HG03575 (cell line): ENCODE measurements around the gene LGI1.

Source experiments
- ATAC-seq: cut with Tn5 transposase; IDR thresholded peaks from one replicate; pipeline ENCODE4 v1.9.1; 2021; ENCODE audit not compliant: unreplicated experiment, insufficient number of reproducible peaks, low FRiP score; ENCODE audit errors: extremely low read depth

The LGI1 gene

DNA sequence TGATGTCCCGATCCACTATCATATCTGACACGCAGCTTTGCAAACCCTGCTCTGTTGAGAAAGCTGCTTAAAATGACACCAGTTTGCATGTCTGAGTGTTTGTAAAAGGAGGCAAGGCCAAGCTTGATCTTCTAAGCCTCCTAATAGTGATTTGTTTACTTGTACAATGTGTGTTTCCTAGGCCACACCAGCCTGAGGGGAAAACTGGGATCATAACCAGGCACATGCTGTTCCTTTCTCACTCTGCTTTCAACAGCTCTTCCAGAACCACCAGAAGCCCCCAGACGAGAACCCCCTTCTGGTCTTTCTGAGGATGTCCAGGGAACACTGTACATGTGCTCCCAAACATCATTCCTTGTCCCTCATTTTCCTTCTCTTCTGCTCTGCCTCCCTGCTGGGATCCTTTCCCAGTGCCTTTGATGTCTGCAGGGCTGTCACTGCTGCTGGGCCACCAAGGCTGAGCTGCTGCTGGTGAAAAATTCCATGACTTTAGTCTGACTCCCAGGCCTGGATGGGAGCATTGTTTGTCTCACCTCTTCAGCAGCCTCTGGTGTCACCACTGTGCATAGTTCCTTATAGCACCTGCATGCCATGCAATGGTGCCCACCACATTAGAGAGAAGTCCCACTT is 4.0 kb upstream of the LGI1 start:
- no peak for ATAC-seq

DNA sequence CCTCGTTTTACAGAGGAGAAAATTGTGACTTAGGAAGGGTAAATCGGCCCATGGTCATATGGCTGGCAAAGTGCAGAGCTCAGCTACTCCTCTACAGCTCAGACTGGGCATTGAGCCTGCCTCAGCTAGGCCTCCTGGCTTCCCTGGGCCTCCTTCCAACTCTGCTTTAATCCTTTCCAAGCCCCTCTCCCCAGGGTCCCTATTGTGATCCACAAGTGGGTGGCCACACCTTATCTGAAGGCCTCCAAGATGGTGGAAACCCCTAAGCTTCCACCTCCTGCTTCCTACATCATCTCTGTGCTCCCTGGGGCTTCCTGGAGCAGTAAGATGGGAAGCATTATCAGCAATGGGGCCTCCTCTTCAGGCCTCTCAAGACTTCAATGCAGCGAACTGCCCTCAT is 3.0 kb upstream of the LGI1 start:
- ATAC-seq: no peak

DNA sequence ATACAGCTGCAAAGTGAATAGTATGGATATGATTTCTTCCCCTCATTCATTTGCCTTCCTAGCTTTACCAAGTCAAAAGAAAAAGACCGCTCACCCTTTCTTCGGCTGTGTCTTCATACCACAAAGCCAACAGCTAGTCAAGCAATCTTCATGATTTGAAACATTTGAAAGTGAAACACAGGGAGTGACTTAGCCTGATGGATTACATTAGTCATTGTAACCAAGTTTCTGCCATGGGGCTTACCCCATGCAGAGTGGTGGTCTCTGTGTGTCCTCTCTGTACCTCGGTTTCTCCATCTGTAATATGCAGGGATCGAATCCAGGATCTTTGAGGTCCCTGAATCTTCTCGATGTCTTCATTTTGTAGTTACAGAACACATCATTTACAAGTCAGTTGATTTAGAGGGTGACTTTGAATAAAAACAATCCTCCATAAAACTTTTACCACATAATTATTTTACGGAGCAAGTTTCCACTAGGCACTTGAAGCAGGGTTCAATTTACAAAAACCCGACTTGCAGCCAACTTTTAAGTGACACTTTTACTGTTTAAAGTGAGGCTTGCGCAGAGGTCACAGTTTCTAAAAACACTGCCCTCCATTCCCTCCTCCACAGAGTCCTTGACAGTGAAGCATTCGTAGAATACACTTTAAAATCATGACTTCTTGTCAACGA is 2.2 kb upstream of the LGI1 start:
- no peak for ATAC-seq

DNA sequence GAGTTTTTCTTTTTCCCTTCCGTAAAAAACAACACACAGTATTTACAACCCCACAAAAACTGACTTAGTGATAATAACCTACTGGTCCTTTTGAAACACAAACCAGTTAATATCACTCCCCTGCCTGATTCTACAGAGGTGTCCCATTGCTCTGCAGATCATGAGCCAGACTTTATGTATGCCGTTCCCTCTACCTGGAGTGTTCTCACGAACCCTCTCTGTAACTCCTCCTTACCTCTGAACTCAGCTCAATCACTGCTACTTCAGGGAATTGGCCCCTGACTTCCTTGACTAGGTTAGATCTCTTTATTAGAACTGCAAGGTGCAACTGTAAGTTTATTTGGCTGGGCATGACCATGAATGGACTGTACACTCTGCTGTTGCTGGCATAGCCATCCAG is 1.6 kb upstream of the LGI1 start:
- no peak for ATAC-seq

DNA sequence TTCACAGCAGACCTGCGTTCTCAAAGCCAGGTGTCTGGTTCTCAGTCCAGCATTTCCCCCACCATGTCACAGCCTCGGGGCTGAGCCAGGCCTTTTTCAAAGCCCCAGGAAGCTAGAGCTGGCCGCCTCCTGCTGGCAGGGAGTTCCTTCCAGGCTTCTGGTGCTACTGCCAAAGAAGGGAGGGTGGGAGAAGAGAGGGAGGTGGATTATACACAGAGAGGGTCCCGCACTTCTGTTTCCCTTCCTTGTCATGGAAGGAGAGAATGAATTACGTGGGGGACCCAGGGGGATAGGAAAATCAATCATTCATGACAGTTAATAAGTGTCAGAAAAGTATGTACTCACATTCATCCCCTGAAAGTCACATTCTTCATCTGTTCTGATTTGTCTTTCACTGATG is 600 bp upstream of the LGI1 start:
- no peak for ATAC-seq

DNA sequence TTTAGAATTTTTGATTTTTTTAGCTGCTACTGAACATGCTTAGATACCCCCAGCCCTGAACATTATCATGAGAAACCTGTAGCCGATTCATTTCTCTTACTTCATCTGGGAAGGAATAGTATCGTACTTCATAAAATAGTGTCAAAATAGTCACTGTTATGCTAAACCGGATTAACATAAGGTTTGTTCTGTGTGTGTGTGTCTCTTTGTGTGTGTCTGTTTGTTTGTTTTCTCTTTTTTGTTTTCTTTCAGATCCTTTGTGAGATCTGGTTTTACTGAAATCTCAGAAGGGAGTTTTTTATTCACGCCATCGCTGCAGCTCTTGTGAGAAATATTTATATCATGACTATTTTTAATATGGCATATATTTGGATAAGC is 761 bp downstream of the LGI1 start:
- no peak for ATAC-seq

DNA sequence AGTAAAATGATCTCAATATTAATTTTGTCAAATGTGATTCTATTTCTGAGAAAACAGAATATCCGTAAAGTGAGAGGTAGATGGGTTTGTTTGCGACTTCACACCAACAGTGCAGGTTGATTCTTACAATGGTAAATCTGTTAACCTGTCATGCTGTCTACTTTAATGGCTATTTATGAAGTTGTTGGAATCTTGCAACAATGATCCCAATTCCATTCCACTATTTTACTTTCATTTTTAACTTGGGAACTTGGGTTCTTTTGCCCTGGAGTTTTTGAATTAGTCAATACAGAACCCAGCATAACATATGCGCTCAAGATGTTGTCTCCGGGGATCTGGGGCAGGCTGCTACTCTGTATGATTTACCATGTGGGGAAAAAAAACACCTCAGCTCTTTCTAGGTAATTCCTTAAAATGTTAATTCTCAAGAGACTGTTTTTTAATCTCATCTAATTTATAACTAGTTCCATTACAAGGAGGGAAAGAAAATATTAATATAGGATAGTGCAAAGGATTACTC is 1.2 kb downstream of the LGI1 start:
- no peak for ATAC-seq

DNA sequence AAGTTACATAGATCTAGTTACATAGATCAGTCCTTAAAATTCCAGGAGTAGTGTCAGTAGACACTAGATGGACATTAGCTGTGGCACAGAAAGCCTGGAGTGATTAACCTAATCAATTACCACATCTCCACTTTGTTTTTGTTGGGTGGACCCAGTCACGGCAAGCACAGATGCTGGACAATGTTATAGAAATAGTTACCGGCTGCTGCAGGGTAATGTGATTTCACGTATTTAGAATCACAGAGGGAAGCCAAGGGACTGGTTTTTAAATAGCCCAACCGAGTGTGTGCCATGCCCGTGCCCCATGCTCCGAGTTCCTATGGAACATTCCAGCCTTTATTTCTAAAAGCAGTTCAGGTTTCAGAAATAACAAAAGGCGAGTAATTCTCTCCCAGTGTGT is 2.8 kb downstream of the LGI1 start:
- no peak for ATAC-seq

DNA sequence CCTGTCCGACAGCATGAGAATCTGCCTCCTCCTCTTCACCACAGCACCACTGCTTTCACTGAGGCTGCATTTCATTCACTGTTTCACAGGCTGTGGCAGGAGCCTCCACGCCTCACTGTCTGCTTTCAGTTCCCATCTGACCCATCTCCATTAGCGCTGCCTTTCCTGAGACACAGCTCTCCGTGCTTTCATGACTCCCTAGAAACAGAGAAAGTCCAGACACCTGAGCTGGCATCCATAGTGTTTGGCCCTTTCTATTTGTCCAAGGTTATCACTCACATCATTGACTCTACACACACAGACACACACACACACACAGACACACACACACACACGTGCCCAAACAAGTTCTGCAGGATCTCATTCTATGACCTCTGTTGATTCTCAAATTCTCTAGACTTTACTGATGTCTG is 5.2 kb downstream of the LGI1 start:
- no peak for ATAC-seq

DNA sequence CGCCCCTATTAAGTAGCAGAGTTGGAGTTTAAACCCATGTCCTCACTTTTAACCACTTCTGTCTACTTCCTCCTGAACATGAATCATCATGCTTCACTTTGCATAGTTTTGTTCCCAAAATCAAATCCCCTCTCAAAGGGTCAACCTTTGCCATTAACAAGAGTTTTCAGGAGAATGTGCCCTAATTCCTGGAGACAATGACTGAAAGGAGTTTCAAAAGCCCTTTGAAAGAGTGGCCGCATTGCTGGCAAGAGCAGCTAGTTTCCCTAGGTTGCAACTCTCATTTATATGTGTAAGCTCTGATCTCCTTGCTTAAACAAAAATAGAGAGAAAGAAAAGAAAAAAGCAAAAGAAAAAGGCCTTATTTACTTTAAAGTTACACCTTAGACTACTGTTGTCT is 9.2 kb downstream of the LGI1 start:
- no peak for ATAC-seq

DNA sequence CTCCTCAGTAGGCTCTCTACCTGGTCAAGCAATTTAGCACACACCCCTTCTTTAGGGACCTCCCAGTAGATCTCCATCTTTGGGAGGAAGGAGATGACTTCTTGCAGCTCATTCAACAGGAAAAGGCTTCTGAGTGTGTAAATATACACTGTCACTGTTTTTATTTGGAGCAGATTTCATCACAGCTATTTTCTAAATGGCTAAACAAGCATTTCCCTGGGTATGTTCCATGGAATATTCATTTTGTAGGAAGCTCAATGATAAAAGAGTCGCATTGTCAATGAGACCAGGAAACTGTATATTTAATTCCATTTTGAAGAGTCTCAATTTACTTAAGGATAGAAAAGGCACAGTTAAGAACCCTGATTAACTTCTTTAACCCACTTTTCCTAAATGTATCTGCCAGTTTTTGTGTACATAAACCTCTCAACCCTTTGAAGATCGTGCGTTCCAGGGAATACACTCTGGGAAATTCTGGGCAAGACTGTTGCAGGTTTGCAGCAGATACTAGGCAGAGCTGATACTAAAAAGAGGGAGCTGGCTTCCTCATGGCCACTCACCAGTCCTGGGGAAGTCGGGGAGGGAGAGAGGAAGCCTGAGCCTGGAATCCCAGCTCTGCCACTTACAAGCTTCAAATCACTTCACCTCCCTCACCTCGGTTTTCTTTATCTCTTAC is 10.1 kb downstream of the LGI1 start:
- ATAC-seq: no peak

DNA sequence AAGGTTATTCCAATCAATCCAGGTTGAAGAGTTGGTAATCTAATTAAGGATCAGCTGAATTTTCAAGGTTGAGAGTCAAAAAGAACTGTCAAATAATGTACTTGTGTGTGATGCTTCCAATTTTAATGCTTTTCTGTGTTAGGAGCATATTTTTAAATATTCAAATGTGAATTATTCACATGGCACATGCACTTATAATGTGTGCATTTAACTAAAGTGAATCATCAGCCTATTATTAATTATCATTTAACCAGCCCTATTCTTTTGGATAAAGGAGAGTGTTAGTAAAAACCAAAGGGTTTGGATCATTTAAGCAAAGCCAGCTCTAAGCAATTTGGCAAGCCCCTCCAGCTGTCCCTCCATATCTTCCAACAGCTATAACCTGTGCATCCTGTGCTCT is 11.2 kb downstream of the LGI1 start:
- no peak for ATAC-seq

DNA sequence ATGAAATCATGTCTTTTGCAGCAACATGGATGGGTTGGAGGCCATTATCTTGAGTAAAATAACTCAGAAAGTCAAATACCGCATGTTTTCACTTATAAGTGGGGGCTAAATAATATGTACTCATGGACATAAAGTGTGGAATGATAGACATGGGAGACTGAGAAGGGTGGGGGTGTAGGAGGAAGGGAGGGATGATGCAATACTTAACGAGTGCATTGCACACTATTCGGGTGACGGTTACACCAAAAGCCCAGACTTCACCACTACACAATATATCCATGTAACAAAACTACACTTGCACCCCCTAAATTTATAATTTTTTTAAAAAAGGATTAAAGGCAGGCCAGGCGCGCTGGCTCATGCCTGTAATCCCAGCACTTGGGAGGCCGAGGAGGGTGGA is 13.6 kb downstream of the LGI1 start:
- ATAC-seq: no peak

DNA sequence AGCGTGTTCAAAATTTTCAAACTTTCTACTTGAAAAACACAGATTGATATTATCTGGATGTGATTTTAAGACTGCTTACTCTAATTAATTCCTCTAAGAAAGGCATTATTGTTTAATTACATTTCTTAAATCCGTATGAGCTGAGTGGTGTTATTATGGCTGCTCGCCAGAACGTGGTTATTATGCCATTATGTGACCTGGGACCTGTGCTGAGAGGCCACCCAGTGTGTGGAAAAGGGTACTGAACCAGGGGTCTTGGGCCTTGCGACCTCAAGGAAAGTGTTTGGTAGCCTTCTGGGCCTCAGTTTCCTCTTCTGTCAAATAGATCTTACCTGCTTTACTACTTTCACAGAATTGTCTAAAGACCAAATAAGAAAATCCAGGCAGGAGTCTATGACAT is 15.4 kb downstream of the LGI1 start:
- no peak for ATAC-seq

DNA sequence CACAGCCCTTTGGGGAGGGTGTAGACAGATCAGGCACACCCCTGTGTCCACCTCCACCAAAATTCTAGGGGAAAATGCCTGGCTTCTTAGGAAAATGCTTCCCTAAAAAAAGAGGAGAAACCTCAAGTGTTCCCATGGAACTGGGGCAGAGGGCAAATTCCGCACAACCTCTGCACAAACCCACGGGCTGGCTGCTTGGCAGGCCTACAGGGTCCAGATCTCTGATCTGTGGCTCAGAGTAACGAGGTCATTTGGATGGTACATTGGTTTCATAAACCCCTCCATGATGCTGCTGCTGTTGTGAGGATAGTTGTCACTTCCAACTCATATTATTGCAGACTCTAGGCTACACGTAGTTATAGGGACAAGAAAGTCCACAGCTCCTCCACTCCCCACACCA is 16.0 kb downstream of the LGI1 start:
- ATAC-seq: no peak

DNA sequence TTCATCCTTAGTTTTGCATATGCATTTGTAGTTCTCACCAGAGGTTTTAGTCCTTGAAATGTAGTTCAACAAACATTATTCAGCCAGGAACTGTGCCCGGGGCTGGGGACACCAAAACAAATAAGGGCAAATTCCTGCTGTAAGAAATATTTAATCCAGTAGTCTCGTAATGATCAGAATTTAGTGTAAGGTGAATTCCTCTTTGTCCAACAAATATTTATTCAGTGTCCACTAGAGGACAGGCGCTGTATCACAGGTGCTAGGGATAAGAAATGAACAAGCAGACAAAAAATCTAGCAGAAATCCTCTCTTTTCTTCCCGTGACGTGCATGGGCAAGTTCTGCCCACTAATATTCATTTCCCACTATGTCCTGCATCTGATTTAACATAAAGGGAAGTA is 17.6 kb downstream of the LGI1 start:
- no peak for ATAC-seq

DNA sequence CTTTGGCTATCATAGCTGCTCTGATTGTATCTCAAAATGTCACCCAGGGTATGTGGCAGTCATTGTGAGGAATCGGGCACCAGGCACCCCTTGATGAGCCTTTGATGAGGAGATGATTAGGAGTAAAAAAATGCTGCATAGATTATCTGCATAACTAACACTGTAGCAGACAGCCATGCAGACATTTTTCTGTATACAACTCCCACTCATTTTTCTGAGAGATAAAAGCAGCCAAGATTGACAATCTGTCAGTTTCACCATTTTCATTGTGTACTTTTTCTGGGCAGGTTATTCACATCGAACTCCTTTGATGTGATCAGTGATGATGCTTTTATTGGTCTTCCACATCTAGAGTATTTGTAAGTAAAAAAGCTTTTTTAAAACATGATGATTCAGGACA is 19.4 kb downstream of the LGI1 start:
- no peak for ATAC-seq

DNA sequence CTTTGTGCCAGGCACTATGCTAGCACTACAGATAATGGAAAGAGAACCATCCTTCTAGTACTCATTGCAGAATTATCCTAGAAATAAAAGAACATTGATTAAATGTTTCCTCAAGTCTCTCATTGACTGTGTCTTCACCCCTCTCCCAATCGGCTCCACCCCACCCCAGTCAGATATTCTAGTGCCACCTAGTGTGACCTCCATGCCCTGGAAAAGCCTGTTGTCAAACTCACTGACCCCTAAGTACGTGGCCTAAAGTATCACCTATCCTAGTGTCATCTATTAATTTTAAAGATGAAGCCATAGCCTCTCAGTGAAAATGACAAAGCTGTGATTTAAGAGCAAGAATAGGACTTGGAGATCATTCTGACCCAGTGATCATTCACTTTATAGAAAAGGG is 26.3 kb downstream of the LGI1 start:
- ATAC-seq: no peak

DNA sequence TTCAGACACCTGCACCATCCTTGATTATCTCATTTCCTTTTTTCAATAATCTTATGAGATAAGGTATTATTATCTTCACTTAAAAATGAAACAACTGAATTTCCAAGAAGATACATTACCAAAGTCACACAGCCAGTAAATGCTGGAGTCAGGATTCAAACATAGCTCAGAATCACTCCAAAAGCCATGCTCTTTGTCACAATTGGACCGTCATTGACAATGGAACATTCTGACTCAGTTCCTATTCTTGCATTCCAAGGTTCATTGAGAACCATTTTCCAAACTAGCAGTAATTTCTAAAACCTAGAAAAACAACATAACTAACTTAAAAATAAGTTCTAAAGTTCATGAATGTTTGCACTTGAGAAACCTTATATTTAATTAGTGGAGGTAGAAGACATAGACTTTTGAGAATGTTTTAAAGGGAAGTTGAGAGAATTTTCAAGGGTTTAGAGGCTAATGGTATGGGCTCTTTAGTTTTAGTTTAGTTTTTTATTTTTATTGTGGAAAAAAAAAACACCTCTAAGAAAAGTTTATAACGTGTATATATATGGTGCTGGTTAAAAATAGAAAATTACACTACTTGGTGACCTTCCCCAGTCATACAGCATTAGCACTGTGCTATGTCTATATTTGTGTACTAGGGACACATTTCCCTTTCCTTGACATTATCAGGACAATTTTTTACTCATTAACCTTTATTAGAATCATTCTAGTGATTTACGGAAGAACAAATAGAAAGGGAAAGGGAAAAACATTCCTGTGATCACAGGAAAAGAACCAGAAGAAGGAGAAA is 30.9 kb downstream of the LGI1 start:
- no peak for ATAC-seq

DNA sequence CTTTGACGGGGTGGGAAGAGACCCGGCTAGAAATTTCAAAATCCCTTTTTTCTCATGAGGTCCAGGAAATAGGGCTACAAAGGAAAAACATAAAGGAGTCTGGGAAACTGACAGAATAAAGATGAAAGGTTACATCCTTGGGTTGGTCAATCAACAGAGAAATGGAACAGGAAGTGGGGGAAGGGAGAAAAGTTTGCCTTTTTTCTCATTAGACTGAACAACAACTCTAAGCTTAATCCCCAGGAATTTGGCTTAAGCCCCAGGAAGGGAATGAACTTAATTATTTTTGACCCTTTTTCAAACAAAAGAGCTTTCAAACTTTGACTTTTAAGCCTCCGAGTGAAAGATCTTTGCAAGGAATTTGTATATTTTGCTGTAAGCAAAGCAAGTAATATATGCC is 32.7 kb downstream of the LGI1 start:
- no peak for ATAC-seq
